Chondrocyte (in vitro differentiated cells): ENCODE data around the gene POLA1. TPM values are rescaled to one million over a fixed set of nuclear protein-coding genes. Genes with fewer than 3 reads are reported as not detected.

ENCODE experiments used
- DNase-seq: peaks from one replicate; pipeline ENCODE4 v3.0.0; 2021; ENCODE audit warnings: mixed read lengths, low spot score
- H3K27ac Mint-ChIP-seq: one replicate; pipeline ENCODE4 v1.8.0; 2021; ENCODE audit warnings: mild to moderate bottlenecking, moderate library complexity, mixed read lengths; ENCODE audit not compliant: unreplicated experiment
- H3K27me3 Mint-ChIP-seq: 2 replicates; pipeline ENCODE4 v1.8.0; 2021; ENCODE audit warnings: low read depth, mixed read lengths
- H3K36me3 Mint-ChIP-seq: 2 replicates; pipeline ENCODE4 v1.8.0; 2021; ENCODE audit warnings: low read depth, mixed read lengths
- H3K4me1 Mint-ChIP-seq: 2 replicates; pipeline ENCODE4 v1.8.0; 2021; ENCODE audit warnings: low read depth, mild to moderate bottlenecking, mixed read lengths
- H3K4me3 Mint-ChIP-seq: one replicate; pipeline ENCODE4 v1.8.0; 2021; ENCODE audit warnings: mild to moderate bottlenecking, moderate library complexity, mixed read lengths; ENCODE audit not compliant: unreplicated experiment
- H3K9me3 Mint-ChIP-seq: 2 replicates; pipeline ENCODE4 v1.8.0; 2021; ENCODE audit warnings: low read depth, mixed read lengths
- total RNA-seq: library from RNA; stranded (reverse); gene quantifications from 3 replicates; pipeline ENCODE4 v1.2.1, GENCODE V29; 2021
- TF ChIP-seq, protein P1 (sequence below): fragments of 200-600 bp; sonication (generic); IDR thresholded peaks from 2 replicates; pipeline ENCODE4 v1.5.0; 2021; ENCODE audit warnings: antibody characterized with exemption, mild to moderate bottlenecking, moderate library complexity

Gene POLA1
- total RNA-seq, 1 donor from 2014 or later = 10.8 TPM

DNA sequence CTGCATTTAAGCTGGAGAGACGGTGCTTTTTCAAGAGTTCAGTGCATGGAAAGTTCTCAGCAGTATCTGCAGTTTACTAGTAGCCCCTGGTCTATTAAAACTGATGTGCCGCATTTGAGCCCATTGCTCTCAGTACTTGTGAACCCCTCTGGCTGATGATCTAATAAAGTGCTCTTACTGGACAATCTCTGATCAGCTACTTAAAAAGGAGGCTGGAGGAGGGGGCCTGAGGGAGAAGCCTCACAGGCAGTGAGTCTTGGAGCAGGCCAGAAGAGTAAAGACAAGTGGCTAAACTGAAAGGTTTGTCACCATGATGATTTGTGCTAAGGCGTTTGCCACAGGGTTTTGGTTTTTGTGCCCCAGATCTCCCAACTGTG, 183.6 kb downstream of the POLA1 start:
- H3K4me3 Mint-ChIP-seq = no peak overlapping the region
- TF ChIP-seq, protein P1, sequence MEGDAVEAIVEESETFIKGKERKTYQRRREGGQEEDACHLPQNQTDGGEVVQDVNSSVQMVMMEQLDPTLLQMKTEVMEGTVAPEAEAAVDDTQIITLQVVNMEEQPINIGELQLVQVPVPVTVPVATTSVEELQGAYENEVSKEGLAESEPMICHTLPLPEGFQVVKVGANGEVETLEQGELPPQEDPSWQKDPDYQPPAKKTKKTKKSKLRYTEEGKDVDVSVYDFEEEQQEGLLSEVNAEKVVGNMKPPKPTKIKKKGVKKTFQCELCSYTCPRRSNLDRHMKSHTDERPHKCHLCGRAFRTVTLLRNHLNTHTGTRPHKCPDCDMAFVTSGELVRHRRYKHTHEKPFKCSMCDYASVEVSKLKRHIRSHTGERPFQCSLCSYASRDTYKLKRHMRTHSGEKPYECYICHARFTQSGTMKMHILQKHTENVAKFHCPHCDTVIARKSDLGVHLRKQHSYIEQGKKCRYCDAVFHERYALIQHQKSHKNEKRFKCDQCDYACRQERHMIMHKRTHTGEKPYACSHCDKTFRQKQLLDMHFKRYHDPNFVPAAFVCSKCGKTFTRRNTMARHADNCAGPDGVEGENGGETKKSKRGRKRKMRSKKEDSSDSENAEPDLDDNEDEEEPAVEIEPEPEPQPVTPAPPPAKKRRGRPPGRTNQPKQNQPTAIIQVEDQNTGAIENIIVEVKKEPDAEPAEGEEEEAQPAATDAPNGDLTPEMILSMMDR = no peak
- peak overlapping the region; percentile 17 for H3K27ac Mint-ChIP-seq
- peaks cover 36% of the 10 kb centered on the region for H3K4me1 Mint-ChIP-seq
- DNase-seq = no peak
- no peaks in the 10 kb centered on the region for H3K9me3 Mint-ChIP-seq
- H3K36me3 Mint-ChIP-seq = peaks cover 4% of the 10 kb centered on the region
- H3K27me3 Mint-ChIP-seq = no peaks in the 10 kb centered on the region

DNA sequence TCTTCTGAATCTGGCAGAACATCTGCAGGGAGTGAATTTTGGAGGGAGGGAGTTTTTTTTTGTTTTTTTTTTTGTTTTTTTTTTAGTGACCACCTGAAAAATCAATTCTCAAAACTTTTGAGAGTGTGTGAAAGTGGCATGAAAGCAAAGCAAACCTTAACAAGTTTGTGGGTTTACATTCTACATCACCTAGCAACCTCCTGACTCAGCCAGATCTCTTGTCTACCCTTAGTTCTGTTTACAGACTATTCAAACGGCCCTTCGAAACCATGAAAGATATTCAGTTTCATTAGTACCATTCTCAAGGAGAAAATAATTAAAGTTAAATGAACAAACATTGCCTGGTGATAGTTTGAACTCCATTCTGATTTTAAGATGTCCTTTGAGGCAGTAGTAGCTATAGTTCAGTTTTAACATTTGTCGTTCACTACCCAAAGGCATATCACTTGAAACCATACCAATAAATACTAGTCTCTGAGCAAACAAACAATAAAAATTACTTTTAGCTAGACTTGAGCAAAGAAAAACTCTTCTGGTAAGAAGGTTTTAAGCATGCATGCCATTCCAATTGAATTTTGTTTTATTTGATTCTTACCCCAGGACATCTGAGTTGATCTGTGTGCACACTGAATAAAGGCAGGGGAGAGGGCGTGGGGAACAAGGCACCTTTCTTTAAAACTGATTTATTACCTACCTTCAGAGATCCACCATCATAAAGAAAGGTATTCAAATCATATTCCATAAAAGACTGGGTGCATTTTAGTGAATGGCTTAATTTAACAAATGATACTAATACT, 184.3 kb downstream of the POLA1 start:
- Mint-ChIP-seq H3K4me3 (no peak overlapping the region), H3K36me3 (peaks cover 4% of the 10 kb centered on the region), H3K9me3 (no peaks in the 10 kb centered on the region), H3K4me1 (peaks cover 36% of the 10 kb centered on the region), H3K27ac (no peak overlapping the region), H3K27me3 (no peaks in the 10 kb centered on the region)
- TF ChIP-seq, protein P1 = no peak
- no peak for DNase-seq

DNA sequence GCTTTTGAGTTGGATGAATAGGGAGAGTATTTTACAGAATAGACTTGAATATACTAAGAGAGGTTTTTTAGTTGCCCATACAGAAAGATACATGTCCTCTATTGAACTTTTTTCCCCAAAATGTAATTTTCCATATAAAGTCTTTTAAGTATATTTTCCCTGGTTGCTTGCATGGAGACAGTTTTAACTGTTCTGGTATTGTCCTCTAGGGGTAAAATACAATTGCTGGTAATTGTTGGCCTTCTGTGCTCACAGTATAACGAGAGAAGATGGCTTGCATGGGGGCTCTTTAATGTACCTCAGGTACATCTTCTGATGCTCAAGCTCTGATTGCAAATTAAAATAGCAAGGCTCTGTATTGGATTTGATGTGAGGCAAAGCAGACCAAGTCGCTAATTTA, 186.0 kb downstream of the POLA1 start:
- TF ChIP-seq, protein P1 = peak; percentile 22
- H3K4me3 Mint-ChIP-seq = no peak overlapping the region
- H3K27ac Mint-ChIP-seq = no peak overlapping the region
- H3K4me1 Mint-ChIP-seq = peaks cover 36% of the 10 kb centered on the region
- H3K36me3 Mint-ChIP-seq = peaks cover 4% of the 10 kb centered on the region
- H3K27me3 Mint-ChIP-seq = no peaks in the 10 kb centered on the region
- H3K9me3 Mint-ChIP-seq = no peaks in the 10 kb centered on the region
- no peak for DNase-seq

DNA sequence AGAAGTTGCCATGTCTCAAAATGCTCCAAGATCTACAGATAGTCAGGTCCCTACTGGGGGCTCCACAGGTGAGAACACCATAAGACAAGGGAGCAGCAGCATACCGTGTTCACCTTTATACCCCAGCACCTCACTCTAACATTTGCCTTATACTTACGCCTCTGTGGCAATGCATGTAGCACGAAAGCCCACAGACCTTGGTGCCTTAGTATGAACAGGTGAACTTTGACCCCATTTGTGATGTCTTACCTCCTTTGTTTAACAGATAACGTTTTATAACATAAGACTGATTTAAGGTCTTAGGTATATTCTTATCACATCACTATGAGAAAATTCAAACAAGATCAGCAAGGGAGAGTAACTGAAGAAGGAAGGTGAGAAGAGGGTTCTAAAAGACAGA, 193.2 kb downstream of the POLA1 start:
- H3K4me3 Mint-ChIP-seq = no peak overlapping the region
- no peaks in the 10 kb centered on the region for H3K27me3 Mint-ChIP-seq
- no peaks in the 10 kb centered on the region for H3K4me1 Mint-ChIP-seq
- no peak overlapping the region for H3K27ac Mint-ChIP-seq
- TF ChIP-seq, protein P1 = no peak
- no peak for DNase-seq
- H3K9me3 Mint-ChIP-seq = no peaks in the 10 kb centered on the region
- H3K36me3 Mint-ChIP-seq = peaks cover 4% of the 10 kb centered on the region

DNA sequence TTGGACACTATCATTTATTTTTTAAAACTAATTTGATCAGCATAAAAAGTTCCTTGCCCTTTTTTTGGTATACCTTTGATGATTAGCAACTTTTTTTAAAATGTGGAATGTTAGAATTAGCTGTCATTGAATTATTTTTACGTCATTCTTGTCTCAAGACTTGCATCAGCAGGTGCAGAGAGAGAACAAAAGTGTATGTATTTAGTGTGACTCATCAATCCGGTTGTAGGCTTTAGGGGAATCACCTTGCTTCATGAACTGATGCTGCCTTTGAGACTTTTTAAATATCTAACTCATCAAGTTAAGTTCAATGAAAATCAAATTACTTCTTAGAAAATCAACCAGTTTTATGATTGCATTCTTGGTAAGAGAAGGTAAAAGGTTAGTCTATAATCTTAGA, 197.0 kb downstream of the POLA1 start:
- Mint-ChIP-seq H3K27ac (no peak overlapping the region), H3K9me3 (peaks cover 4% of the 10 kb centered on the region), H3K36me3 (peaks cover 8% of the 10 kb centered on the region), H3K4me3 (no peak overlapping the region), H3K4me1 (no peaks in the 10 kb centered on the region), H3K27me3 (no peaks in the 10 kb centered on the region)
- TF ChIP-seq, protein P1 = no peak
- DNase-seq = no peak
